Subcutaneous adipose tissue (tissue), 4 donors: ENCODE data around the gene STK25. TPM values are rescaled to one million over a fixed set of nuclear protein-coding genes. Genes with fewer than 3 reads are reported as not detected.

Source experiments
- small RNA-seq: library from RNA; depleted of rRNA; stranded (forward); fragments of <200 nt; gene quantifications from one replicate; pipeline ENCODE3, GENCODE V24; 2016
- total RNA-seq, 4 donors: library from RNA; depleted of rRNA; stranded (reverse); fragments of >200 nt; gene quantifications; one replicate each; pipeline ENCODE4 v1.1.0, GENCODE V29; 2016
- TF ChIP-seq, protein P1 (sequence below): fragments of 450-650 bp; IDR thresholded peaks from one replicate; pipeline ENCODE4 v1.5.1; 2016; ENCODE audit warnings: low read depth, mild to moderate bottlenecking, control low read depth, antibody characterized with exemption, moderate library complexity

Gene STK25
- total RNA-seq, 4 donors from 2014 or later = 85.3 to 230 (median 124) TPM

DNA sequence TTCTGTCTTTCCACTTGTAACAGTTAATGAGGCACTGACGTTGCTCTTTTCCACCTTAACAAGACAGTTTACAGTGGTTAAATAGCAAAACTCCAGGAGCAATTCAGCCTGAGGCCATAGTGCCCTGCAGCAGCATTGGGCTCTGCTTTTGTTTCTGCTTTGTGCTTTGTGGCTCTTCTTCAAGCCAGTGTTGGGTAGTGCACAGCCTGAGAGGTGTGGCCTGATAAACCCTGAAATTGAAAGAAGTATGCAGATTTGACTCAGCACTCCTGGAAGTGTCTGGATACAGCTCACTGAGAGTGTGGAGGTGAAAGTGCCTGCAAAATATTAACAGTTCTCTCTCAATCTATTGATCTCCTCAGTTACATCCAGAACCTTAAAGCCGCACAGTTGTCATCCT lies 63.0 kb downstream of the STK25 start:
- TF ChIP-seq, protein P1, sequence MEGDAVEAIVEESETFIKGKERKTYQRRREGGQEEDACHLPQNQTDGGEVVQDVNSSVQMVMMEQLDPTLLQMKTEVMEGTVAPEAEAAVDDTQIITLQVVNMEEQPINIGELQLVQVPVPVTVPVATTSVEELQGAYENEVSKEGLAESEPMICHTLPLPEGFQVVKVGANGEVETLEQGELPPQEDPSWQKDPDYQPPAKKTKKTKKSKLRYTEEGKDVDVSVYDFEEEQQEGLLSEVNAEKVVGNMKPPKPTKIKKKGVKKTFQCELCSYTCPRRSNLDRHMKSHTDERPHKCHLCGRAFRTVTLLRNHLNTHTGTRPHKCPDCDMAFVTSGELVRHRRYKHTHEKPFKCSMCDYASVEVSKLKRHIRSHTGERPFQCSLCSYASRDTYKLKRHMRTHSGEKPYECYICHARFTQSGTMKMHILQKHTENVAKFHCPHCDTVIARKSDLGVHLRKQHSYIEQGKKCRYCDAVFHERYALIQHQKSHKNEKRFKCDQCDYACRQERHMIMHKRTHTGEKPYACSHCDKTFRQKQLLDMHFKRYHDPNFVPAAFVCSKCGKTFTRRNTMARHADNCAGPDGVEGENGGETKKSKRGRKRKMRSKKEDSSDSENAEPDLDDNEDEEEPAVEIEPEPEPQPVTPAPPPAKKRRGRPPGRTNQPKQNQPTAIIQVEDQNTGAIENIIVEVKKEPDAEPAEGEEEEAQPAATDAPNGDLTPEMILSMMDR = no peak

DNA sequence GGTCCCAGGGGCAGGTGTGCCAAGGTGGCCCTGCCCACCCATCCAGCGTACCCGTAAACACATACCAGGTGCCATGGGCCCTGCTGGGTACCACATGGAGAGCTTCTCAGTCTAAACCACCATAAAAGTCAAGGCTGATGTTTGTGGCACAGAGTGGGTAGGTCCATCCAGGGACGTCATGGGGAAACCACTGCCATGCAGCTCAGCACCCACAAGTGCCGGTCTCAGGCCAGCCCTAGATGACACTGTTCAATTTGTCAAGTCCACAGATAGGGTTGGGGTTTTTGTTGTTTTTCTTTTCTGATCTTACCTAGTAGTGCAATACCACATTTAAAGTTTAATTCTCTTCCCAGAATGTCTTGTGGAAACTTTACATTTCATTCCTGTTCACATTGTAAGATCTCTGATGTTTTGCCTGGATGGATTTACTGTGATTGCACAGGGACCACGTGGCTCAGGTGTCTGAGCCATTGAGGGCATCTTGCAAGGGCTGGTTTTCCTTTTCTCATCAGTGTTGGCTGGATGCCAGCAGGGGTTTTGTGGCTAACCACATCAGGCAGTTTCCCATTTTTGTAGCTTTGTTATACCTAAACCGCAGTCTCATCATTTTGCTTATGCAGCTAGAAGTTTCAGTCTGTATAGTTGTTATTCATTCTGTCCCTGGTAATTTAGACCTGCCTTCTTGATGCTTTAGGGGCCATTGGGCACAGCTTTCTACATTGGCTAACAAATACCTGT lies 64.7 kb downstream of the STK25 start:
- TF ChIP-seq, protein P1 = no peak

Small RNA genes lying within 50 kb of the gene (small RNA-seq; reads per million reads assigned to genes)
- not detected for gene MIR3133

Other genes with a start within 250 kb of the STK25 start
- 100 to 1,000 TPM; 306 to 581 (median 503) TPM for gene HDLBP, start 192.9 kb downstream of the STK25 start, total RNA-seq
- 100 to 1,000 TPM; 299 to 428 (median 363) TPM for gene SEPTIN2, start 192.7 kb downstream of the STK25 start, total RNA-seq
- 10 to 100 TPM; 27.4 to 49.1 (median 35.0) TPM for gene FARP2, start 152.3 kb downstream of the STK25 start, total RNA-seq
- gene BOK, start 50.2 kb upstream of the STK25 start, total RNA-seq = 100 to 1,000 TPM in 1 of 4 donors, 10 to 100 TPM in 3; 69.9 to 421 (median 80.4) TPM
- 10 to 100 TPM; 24.8 to 54.3 (median 31.1) TPM for gene THAP4, start 128.6 kb upstream of the STK25 start, total RNA-seq
- 100 to 1,000 TPM in 1 of 4 donors, 10 to 100 TPM in 3; 32.3 to 103 (median 47.7) TPM for gene ATG4B, start 129.1 kb upstream of the STK25 start, total RNA-seq
- gene DTYMK, start 178.2 kb upstream of the STK25 start, total RNA-seq = 10 to 100 TPM; 10.4 to 20.5 (median 17.2) TPM
- 10 to 100 TPM; 24.1 to 44.3 (median 30.5) TPM for gene ING5, start 193.5 kb upstream of the STK25 start, total RNA-seq
- 10 to 100 TPM; 12.1 to 44.3 (median 13.4) TPM for gene D2HGDH, start 226.0 kb upstream of the STK25 start, total RNA-seq